Measurements from ENCODE around the gene PRKCSH. TPM values are rescaled to one million over a fixed set of nuclear protein-coding genes. Genes with fewer than 3 reads are reported as not detected.
"Not testable (repeated sequence)": the region's sequence is repeated elsewhere in the genome, so short reads cannot be mapped to it uniquely, and the experiment has no call there.

PRKCSH gene
- total RNA-seq, 4 donors from 2014 or later, result 31.6 to 54.2 (median 50.6) TPM

- TF ChIP-seq POLR2A (IDR thresholded peaks at IDR 0.05) (no peak), CTCF (IDR thresholded peaks at IDR 0.05 in 4 of 5, conservative IDR thresholded peaks at IDR 0.05 in 1 of 5) (no peak)
- ATAC-seq (no peak), DNase-seq (no peak)
- intact Hi-C loops (cut with DNase I; ENCODE audit: low total_unique reads), result no loop called here
- no peaks in the 10 kb centered on the region for H3K9me3 ChIP-seq
- peaks cover under 1 to 7% (median under 1%) of the 10 kb centered on the region in 3 donors for H3K27me3 ChIP-seq
- in situ Hi-C loops (cut with MboI; ENCODE audit: low sequenced_read_pairs in 4 of 4), result no loop called here
- H3K27ac ChIP-seq, result no peak overlapping the region
- H3K36me3 ChIP-seq, result no peaks in the 10 kb centered on the region
- no peaks in the 10 kb centered on the region for H3K4me1 ChIP-seq
- no peak overlapping the region for H3K4me3 ChIP-seq
Measured at GRCh38 chr19:11465600-11465999, 30.2 kb downstream of the PRKCSH start.

GRCh38 chr19:11468266-11468845 lies 32.9 kb downstream of the PRKCSH start:
- intact Hi-C loops (cut with DNase I; ENCODE audit: low total_unique reads), result not testable (repeated sequence)

GRCh38 chr19:11473725-11474124 lies 38.3 kb downstream of the PRKCSH start:
- no peaks in the 10 kb centered on the region for H3K9me3 ChIP-seq
- no peak overlapping the region for H3K4me3 ChIP-seq
- H3K27ac ChIP-seq, result no peak overlapping the region
- no peak for DNase-seq
- no peak for ATAC-seq
- in situ Hi-C loops (cut with MboI; ENCODE audit: low sequenced_read_pairs in 4 of 4), result no loop called here
- peaks cover 0 to 8% (median 0%) of the 10 kb centered on the region in 3 donors for H3K27me3 ChIP-seq
- no peaks in the 10 kb centered on the region for H3K36me3 ChIP-seq
- TF ChIP-seq POLR2A (IDR thresholded peaks at IDR 0.05), result no peak
- TF ChIP-seq CTCF (IDR thresholded peaks at IDR 0.05 in 4 of 5, conservative IDR thresholded peaks at IDR 0.05 in 1 of 5), result no peak
- intact Hi-C loops (cut with DNase I; ENCODE audit: low total_unique reads), result no loop called here
- H3K4me1 ChIP-seq, result no peaks in the 10 kb centered on the region

More at GRCh38 chr19:11468266-11468845, 32.9 kb downstream of the PRKCSH start:
- ATAC-seq; H3K9me3 ChIP-seq; DNase-seq; H3K27me3 ChIP-seq; H3K4me1 ChIP-seq; H3K36me3 ChIP-seq; H3K27ac ChIP-seq; in situ Hi-C loops (cut with MboI; ENCODE audit: low sequenced_read_pairs in 4 of 4); H3K4me3 ChIP-seq: not testable (repeated sequence)

GRCh38 chr19:11475343-11475742 lies 39.9 kb downstream of the PRKCSH start:
- in situ Hi-C loops (cut with MboI; ENCODE audit: low sequenced_read_pairs in 4 of 4); DNase-seq; intact Hi-C loops (cut with DNase I; ENCODE audit: low total_unique reads); H3K4me3 ChIP-seq; H3K4me1 ChIP-seq; ATAC-seq; H3K9me3 ChIP-seq; H3K36me3 ChIP-seq; H3K27ac ChIP-seq: not testable (repeated sequence)
- peaks cover 7 to 24% (median 7%) of the 10 kb centered on the region in 3 donors for H3K27me3 ChIP-seq

GRCh38 chr19:11475861-11476260 lies 40.4 kb downstream of the PRKCSH start:
- Histone ChIP-seq H3K9me3 (no peaks in the 10 kb centered on the region), H3K4me1 (no peaks in the 10 kb centered on the region), H3K27me3 (peaks cover 11 to 29% (median 11%) of the 10 kb centered on the region in 3 donors), H3K4me3 (no peak overlapping the region), H3K27ac (no peak overlapping the region), H3K36me3 (no peaks in the 10 kb centered on the region)
- ATAC-seq (no peak), DNase-seq (no peak)
- intact Hi-C loops (cut with DNase I; ENCODE audit: low total_unique reads), result no loop called here
- no peak for TF ChIP-seq POLR2A (IDR thresholded peaks at IDR 0.05)
- TF ChIP-seq CTCF (IDR thresholded peaks at IDR 0.05 in 4 of 5, conservative IDR thresholded peaks at IDR 0.05 in 1 of 5), result no peak
- in situ Hi-C loops (cut with MboI; ENCODE audit: low sequenced_read_pairs in 4 of 4), result no loop called here

All from gastrocnemius medialis (tissue), 4 donors.